Calu3 (cell line): ENCODE data around the gene THAP12. TPM values are rescaled to one million over a fixed set of nuclear protein-coding genes. Genes with fewer than 3 reads are reported as not detected.
"Not testable (repeated sequence)": the region's sequence is repeated elsewhere in the genome, so short reads cannot be mapped to it uniquely, and the experiment has no call there.

Source experiments
- BruUV-seq: library from RNA; stranded (reverse); fragments of 400-500 nt; replicated peaks from 2 replicates; lab custom pipeline; 2021; lab: Mats Ljungman, UMichigan
- CTCF ChIA-PET: fragments of 300-600 bp; sonication (Branson Sonifier 250); formaldehyde crosslinking; loops from one replicate; lab custom pipeline; 2022; ENCODE audit warnings: antibody characterized with exemption; lab: Charles Lee
- DNase-seq: peaks from one replicate; pipeline ENCODE4 v3.0.0; 2022
- H3K27ac Mint-ChIP-seq: one replicate; pipeline ENCODE4 v1.8.0; 2022; ENCODE audit warnings: mixed read lengths; ENCODE audit not compliant: unreplicated experiment
- H3K27me3 Mint-ChIP-seq: one replicate; pipeline ENCODE4 v1.8.0; 2022; ENCODE audit warnings: mixed read lengths; ENCODE audit not compliant: unreplicated experiment
- H3K36me3 Mint-ChIP-seq: one replicate; pipeline ENCODE4 v1.8.0; 2022; ENCODE audit warnings: mild to moderate bottlenecking, moderate library complexity, mixed read lengths; ENCODE audit not compliant: insufficient read depth, unreplicated experiment
- H3K4me1 Mint-ChIP-seq: one replicate; pipeline ENCODE4 v1.8.0; 2022; ENCODE audit warnings: mild to moderate bottlenecking, low read depth, mixed read lengths; ENCODE audit not compliant: unreplicated experiment
- H3K4me3 Mint-ChIP-seq: one replicate; pipeline ENCODE4 v1.8.0; 2022; ENCODE audit warnings: mild to moderate bottlenecking, low read depth, moderate library complexity, mixed read lengths; ENCODE audit not compliant: unreplicated experiment
- H3K9me3 Mint-ChIP-seq: one replicate; pipeline ENCODE4 v1.8.0; 2022; ENCODE audit warnings: low read depth, mixed read lengths; ENCODE audit not compliant: unreplicated experiment
- intact Hi-C: fragments of 100-400 bp; cut with micrococcal nuclease; formaldehyde crosslinking; loops from one replicate; pipeline ENCODE4 v1.10.0; 2022; ENCODE audit not compliant: unreplicated experiment
- total RNA-seq: library from RNA; stranded (reverse); gene quantifications from 2 replicates; pipeline ENCODE4 v1.2.3, GENCODE V29; 2022
- TF ChIP-seq, protein P1 (sequence below): fragments of 200-600 bp; IDR thresholded peaks from one replicate; pipeline ENCODE4 v1.8.0; 2022; ENCODE audit warnings: antibody characterized with exemption; ENCODE audit not compliant: unreplicated experiment

Gene THAP12
- total RNA-seq, 1 experiment from 2014 or later: 49.2 TPM

DNA sequence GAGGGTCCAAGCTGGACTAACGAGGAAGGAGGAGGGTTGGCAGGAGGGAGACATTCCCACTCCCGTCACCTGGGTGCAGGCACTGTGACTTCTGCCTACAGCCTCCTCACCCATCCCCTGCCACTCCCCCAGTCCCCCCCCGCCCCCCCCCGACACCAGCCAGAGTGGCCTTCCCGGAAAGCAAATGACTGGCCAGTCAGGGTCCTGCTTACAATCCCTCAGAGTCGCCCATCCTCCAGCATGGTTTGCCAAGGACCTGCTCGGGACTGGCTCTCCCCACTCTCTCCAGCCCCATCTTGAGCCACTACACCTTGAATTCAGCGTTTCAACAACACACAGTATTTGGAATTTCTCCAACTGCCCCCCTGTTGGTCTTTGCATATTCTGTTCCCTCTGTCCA lies 59.6 kb downstream of the THAP12 start:
- TF ChIP-seq, protein P1, sequence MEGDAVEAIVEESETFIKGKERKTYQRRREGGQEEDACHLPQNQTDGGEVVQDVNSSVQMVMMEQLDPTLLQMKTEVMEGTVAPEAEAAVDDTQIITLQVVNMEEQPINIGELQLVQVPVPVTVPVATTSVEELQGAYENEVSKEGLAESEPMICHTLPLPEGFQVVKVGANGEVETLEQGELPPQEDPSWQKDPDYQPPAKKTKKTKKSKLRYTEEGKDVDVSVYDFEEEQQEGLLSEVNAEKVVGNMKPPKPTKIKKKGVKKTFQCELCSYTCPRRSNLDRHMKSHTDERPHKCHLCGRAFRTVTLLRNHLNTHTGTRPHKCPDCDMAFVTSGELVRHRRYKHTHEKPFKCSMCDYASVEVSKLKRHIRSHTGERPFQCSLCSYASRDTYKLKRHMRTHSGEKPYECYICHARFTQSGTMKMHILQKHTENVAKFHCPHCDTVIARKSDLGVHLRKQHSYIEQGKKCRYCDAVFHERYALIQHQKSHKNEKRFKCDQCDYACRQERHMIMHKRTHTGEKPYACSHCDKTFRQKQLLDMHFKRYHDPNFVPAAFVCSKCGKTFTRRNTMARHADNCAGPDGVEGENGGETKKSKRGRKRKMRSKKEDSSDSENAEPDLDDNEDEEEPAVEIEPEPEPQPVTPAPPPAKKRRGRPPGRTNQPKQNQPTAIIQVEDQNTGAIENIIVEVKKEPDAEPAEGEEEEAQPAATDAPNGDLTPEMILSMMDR: no peak
- DNase-seq: no peak
- peaks cover 63% of the 10 kb centered on the region for H3K27me3 Mint-ChIP-seq
- H3K27ac Mint-ChIP-seq: no peak overlapping the region
- CTCF ChIA-PET: interaction anchor here (0.7 kb wide), 1 partner anchor 386 kb away, joined by 3 read pairs; no protein-coding TSS in a partner anchor
- H3K4me1 Mint-ChIP-seq: peaks cover 9% of the 10 kb centered on the region
- no TSS peak for BruUV-seq
- H3K4me3 Mint-ChIP-seq: no peak overlapping the region
- intact Hi-C loops: no loop called here
- H3K36me3 Mint-ChIP-seq: peaks cover 6% of the 10 kb centered on the region
- H3K9me3 Mint-ChIP-seq: no peaks in the 10 kb centered on the region

GRCh38 chr11:76320929-76321328 lies 60.0 kb downstream of the THAP12 start:
- intact Hi-C loops: no loop called here
- H3K9me3 Mint-ChIP-seq: no peaks in the 10 kb centered on the region

DNA sequence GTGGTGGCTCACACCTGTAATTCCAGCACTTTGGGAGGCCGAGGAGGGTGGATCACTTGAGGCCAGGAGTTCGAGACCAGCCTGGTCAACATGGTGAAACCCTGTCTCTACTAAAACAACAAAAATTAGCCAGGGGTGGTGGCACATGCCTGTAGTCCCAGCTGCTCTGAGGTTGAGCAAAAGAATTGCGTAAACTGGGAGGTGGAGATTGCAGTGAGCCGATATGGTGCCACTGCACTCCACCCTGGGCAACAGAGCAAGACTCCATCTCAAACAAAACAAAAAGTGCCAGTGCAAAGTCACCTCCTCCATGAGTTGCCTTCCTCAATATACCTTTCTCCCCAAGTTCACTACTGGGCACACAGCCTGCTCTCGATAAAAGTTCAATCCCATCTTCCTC lies 61.1 kb downstream of the THAP12 start:
- H3K9me3 Mint-ChIP-seq, BruUV-seq, H3K36me3 Mint-ChIP-seq, H3K4me3 Mint-ChIP-seq, H3K4me1 Mint-ChIP-seq, H3K27ac Mint-ChIP-seq, DNase-seq: not testable (repeated sequence)
- intact Hi-C loops: loop anchor here (2.0 to 10.0 kb wide), 3 partner anchors 113 to 615 kb away; partner anchors contain the start of gene WNT11
- CTCF ChIA-PET: interaction anchor here (3.3 kb wide), 1 partner anchor 112 kb away, joined by 62 read pairs; no protein-coding TSS in a partner anchor
- H3K27me3 Mint-ChIP-seq: peaks cover 50% of the 10 kb centered on the region

More at GRCh38 chr11:76320929-76321328, 60.0 kb downstream of the THAP12 start:
- CTCF ChIA-PET: interaction anchor here (0.7 kb wide), 1 partner anchor 385 kb away, joined by 3 read pairs; no protein-coding TSS in a partner anchor
- no peak overlapping the region for H3K27ac Mint-ChIP-seq
- no peak overlapping the region for H3K4me3 Mint-ChIP-seq
- TF ChIP-seq, protein P1: no peak
- BruUV-seq: no TSS peak
- peaks cover 6% of the 10 kb centered on the region for H3K36me3 Mint-ChIP-seq
- peaks cover 61% of the 10 kb centered on the region for H3K27me3 Mint-ChIP-seq
- peaks cover 9% of the 10 kb centered on the region for H3K4me1 Mint-ChIP-seq
- DNase-seq: no peak

GRCh38 chr11:76318744-76319384 lies 62.1 kb downstream of the THAP12 start:
- Mint-ChIP-seq H3K27ac (no peak overlapping the region), H3K9me3 (no peaks in the 10 kb centered on the region), H3K4me1 (peaks cover 9% of the 10 kb centered on the region), H3K36me3 (peaks cover 6% of the 10 kb centered on the region), H3K4me3 (no peak overlapping the region), H3K27me3 (peaks cover 54% of the 10 kb centered on the region)
- TF ChIP-seq, protein P1: peak; percentile 83
- CTCF ChIA-PET: interaction anchor here (0.6 to 3.3 kb wide), 10 partner anchors 11 to 1296 kb away, joined by 3 to 62 read pairs (median 4); no protein-coding TSS in a partner anchor
- peak; percentile 84 for DNase-seq
- intact Hi-C loops: loop anchor here (2.0 to 10.0 kb wide), 3 partner anchors 112 to 614 kb away; partner anchors contain the start of gene WNT11
- no TSS peak for BruUV-seq
